AG04450 (cell line): Measurements from ENCODE around the gene COMP. TPM values are rescaled to one million over a fixed set of nuclear protein-coding genes. Genes with fewer than 3 reads are reported as not detected.

Experiments used
- CTCF ChIA-PET: fragments of 300-600, 350-600 bp; formaldehyde crosslinking; extraction: SDS; loops from one replicate; lab custom pipeline; 2022; ENCODE audit warnings: antibody characterized with exemption, inconsistent platforms; lab: Charles Lee
- POLR2A ChIA-PET: fragments of 350-600 bp; formaldehyde crosslinking; extraction: SDS; loops from one replicate; lab custom pipeline; 2021; ENCODE audit warnings: antibody characterized with exemption, inconsistent platforms; lab: Yijun Ruan, JAX
- DNase-seq: peaks from one replicate; pipeline ENCODE4 v3.0.0-alpha.2; 2011; ENCODE audit warnings: low read depth, low spot score
- H3K27ac ChIP-seq: one replicate; pipeline ENCODE4 v1.5.1; 2012; ENCODE audit warnings: low read depth, low read length, control low read depth
- H3K27me3 ChIP-seq: one replicate; pipeline ENCODE4 v1.6.0; 2012; ENCODE audit warnings: low read length; ENCODE audit not compliant: control insufficient read depth, insufficient read depth
- H3K4me3 ChIP-seq: 2 replicates; pipeline ENCODE4 v1.5.1; 2011; ENCODE audit warnings: mild to moderate bottlenecking, low read depth, low read length, control low read depth
- H3K9me3 ChIP-seq: 2 replicates; pipeline ENCODE4 v1.5.1; 2012; ENCODE audit warnings: low read length; ENCODE audit not compliant: control insufficient read depth, insufficient read depth
- polyA plus RNA-seq: library from polyadenylated mRNA; depleted of rRNA; stranded (reverse); fragments of >200 nt; gene quantifications from 2 replicates; pipeline ENCODE4 v1.2.3, GENCODE V29; 2011
- TF ChIP-seq, protein P1 (sequence below): IDR thresholded peaks from 2 replicates; pipeline ENCODE4 v1.5.1; 2011; ENCODE audit warnings: low read depth, low read length, control low read depth, inconsistent platforms

The COMP gene
- polyA plus RNA-seq, 1 experiment: 0.09 TPM

DNA sequence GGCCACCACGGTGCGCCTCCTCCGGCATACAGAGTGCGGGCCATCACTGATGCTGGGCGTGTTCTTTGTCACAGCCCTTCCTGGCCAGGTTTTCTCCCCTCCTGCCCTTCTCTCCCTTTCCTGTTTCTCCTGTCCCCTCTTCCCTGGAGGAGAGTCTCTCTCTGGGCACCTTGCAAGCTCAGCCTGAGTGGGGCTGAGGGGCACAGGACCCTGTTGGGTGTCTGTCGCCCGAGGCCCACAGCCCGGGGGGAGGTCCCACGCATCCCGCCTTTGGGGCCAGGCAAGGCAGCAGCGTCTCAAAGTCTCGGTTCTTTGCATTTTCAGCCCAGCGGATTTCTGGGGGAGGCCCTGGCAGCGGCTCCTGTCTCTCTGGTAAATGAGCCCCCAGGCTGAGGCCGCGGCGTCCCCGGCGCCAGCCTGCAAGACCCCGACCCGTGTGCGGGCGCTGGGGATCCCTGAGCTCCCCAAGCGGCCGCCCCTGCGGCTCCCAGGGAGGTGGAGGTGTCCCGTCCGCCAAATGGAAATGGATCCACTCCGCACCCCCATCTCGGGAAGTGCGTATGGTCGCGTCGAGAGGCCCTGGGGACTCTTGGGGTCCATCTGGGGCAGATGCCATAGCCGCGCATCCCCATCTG lies 47.2 kb downstream of the COMP start:
- POLR2A ChIA-PET: no interaction called here
- TF ChIP-seq, protein P1, sequence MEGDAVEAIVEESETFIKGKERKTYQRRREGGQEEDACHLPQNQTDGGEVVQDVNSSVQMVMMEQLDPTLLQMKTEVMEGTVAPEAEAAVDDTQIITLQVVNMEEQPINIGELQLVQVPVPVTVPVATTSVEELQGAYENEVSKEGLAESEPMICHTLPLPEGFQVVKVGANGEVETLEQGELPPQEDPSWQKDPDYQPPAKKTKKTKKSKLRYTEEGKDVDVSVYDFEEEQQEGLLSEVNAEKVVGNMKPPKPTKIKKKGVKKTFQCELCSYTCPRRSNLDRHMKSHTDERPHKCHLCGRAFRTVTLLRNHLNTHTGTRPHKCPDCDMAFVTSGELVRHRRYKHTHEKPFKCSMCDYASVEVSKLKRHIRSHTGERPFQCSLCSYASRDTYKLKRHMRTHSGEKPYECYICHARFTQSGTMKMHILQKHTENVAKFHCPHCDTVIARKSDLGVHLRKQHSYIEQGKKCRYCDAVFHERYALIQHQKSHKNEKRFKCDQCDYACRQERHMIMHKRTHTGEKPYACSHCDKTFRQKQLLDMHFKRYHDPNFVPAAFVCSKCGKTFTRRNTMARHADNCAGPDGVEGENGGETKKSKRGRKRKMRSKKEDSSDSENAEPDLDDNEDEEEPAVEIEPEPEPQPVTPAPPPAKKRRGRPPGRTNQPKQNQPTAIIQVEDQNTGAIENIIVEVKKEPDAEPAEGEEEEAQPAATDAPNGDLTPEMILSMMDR: no peak
- Histone ChIP-seq H3K9me3 (no peaks in the 10 kb centered on the region; the same call in 1 of the 2 replicates), H3K27me3 (no peaks in the 10 kb centered on the region), H3K27ac (no peak overlapping the region), H3K4me3 (no peak overlapping the region)
- CTCF ChIA-PET: no interaction called here
- DNase-seq: no peak

DNA sequence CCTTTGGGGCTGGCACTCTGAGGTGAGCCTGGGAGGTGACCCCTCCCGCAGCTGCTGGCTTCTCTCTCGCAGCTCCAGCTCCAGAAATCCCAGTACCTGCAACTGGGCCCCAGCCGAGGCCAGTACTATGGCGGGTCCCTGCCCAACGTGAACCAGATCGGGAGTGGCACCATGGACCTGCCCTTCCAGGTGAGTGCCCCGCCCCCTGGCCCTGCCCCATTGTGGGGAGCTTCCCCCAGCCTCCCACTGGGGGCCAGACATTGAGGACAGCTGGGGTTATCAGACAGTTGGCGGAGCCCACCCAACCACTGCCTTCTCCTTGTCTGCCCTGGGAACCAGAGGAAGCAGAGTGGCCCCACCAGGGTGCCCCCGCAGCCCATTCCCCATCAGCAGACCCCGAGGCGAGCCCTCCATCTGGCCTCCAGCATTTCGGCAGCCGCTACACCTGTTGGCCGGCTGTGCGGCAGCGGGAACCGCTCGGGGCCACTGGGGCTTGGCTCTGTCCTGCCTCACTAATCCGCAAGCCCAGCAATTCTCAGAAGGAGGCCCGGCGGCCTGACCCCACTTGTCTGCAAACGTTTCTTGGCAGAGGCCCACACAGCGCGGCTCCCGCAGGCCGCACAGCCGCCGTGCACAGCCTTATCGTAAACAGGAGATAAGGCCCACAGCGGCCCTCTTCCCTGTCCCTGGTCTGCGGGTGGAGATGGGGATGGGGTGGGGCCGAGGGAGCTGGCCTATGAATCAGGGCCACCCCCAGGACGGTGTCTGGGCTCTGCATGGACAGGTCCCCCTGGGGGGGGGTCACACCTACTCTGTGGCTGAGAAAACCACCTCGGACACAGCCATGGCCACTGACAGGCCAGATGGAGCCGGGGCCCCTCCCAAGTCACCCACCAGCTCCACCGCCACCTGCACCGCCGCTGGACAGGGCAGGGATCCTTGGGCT lies 48.0 kb downstream of the COMP start:
- H3K27ac ChIP-seq: no peak overlapping the region
- no peak overlapping the region for H3K4me3 ChIP-seq
- CTCF ChIA-PET: no interaction called here
- POLR2A ChIA-PET: no interaction called here
- peak; percentile 24 for DNase-seq
- H3K27me3 ChIP-seq: no peaks in the 10 kb centered on the region
- no peaks in the 10 kb centered on the region; the same call in 1 of the 2 replicates for H3K9me3 ChIP-seq
- TF ChIP-seq, protein P1: no peak

DNA sequence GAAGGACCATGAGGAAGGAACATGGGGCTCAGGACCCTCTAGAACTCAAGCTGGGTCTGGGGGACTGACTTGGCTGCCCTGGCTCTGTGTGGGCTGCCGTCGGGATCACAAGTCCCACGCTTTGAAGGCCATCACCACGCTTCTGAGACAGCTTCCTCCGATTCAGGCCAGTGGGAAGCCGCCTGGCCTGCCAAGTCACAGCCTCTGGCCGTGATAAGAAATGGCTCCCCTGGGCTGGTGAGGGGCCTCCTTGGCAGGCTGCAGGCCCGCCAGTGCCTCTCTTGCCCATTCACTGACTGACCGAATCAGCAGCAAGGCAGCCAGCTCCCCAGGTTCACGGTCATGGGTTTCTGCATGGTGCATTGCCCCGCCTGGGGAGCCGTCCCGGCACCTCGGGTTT lies 48.8 kb downstream of the COMP start:
- POLR2A ChIA-PET: interaction anchor here (0.6 kb wide), 1 partner anchor 33 kb away, joined by 3 read pairs; no protein-coding TSS in a partner anchor
- no peaks in the 10 kb centered on the region for H3K27me3 ChIP-seq
- no peak for DNase-seq
- TF ChIP-seq, protein P1: no peak
- no peak overlapping the region for H3K27ac ChIP-seq
- no peak overlapping the region for H3K4me3 ChIP-seq
- CTCF ChIA-PET: no interaction called here
- no peaks in the 10 kb centered on the region; the same call in 1 of the 2 replicates for H3K9me3 ChIP-seq

DNA sequence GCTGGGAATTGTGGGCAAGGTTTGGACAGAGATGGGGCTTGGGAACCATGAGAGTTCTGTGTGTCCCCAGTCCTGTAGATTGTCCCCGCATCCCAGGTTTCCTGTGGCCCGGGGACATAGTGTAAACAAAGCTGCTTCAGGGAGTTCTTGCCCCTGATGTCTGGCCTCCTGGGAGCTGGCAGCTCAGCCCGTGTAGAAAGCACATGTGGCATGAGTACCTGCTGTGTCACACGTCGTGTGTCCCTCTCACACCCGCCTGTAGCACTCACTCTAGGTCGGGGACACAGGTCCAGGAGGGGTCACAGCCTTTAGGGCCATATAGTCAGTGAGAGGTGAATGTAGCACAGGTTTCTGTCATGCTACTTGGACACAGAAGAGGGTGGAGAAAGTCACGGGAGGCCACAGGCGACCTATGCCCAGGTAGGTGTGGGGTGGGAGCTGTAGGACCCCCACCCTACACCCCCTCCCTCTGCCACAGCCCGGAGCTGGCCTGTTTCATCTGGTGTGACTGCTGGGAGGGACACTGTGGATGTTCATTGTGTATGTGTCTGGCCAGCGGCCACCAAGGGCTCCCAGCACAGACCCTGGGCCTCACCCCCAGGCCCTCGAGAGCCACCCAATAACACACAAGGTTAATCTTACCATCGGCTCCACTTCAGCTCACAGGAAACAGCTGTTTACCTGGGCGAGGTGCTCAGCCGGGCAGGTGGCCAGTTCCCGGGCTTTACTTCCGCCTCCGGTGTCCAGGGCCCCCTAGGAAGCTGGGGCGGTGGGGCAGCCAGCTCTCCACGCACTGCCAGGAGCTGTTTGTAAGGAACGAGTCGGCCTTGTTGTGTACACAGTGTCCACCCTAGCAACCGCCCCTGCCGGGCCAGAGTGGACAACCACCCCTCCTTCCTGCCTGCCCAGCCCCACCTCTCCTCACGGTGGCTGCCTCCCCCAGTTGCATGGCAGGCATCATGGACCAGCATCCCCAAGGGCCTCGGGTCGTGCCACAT lies 49.7 kb downstream of the COMP start:
- DNase-seq: no peak
- no peak overlapping the region for H3K27ac ChIP-seq
- TF ChIP-seq, protein P1: no peak
- H3K4me3 ChIP-seq: no peak overlapping the region
- no peaks in the 10 kb centered on the region for H3K27me3 ChIP-seq
- ChIA-PET POLR2A (interaction anchor here (0.6 kb wide), 2 partner anchors 11 to 34 kb away, joined by 3 read pairs; no protein-coding TSS in a partner anchor), CTCF (no interaction called here)
- no peaks in the 10 kb centered on the region; the same call in 1 of the 2 replicates for H3K9me3 ChIP-seq
